T-helper 22 cell (primary cell): ENCODE data around the gene SCRN1.

ENCODE experiments used
- DNase-seq: peaks from one replicate; pipeline ENCODE4 v3.0.0-alpha.2; 2020; ENCODE audit warnings: low read depth

SCRN1 gene

GRCh38 chr7:30005464-30005863 is 15.9 kb upstream of the SCRN1 start:
- DNase-seq, result no peak

DNA sequence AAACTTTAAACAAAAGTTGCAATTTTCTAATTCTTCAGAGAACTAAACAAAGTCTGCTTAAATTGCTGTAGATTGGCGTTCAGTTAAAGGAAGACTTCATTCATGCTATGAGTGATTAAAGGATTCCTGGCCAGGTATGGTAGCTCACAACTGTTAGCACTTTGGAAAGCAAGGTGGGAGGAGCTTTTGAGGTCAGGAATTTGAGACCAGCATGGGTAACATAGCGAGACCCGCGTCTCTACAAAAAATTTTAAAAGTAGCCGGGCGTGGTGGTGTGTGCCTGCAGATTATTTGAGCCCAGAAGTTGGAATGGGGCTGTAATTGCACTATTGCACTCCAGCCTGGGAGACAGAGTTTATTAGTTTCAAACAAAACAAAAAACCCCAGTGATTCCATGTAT is 13.5 kb upstream of the SCRN1 start:
- DNase-seq, result no peak

DNA sequence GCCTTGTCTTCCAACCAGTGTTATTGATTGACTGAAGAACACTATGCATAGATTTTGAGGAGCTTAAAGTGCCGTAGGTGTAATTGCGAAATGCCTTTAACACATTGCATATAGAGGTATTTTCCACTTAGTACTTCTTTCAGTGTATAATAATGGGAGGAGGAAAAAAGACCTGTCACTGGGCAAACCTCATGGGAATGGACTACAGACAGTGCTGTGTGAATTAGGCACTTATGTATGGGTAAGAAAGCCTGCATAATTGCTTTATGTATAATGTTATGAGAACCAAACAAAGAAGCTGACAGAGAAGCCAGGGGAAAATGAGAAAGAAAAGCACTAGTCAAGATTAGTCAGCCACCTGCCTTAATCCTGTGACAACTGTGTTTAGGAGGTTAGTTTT is 12.4 kb upstream of the SCRN1 start:
- DNase-seq, result no peak

GRCh38 chr7:29998489-29998888 is 8.9 kb upstream of the SCRN1 start:
- DNase-seq, result no peak

DNA sequence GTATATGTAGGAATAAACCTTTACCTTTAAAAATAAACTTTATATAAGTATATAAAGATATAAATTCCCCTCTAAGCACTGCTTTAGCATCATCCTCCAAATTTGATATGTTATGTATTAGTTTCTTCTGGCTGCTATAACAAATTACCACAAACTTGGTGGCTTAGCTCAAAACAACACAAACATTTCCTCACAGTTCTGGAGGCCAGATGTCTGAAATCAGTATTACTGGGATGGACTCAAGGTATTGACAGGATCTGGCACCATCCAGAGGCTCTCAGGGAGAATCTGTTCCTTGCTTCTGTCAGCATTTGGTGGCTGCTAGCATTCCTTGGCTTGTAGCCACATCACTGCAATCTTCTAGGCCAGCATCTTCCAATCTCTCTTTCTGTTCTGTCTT is 6.7 kb upstream of the SCRN1 start:
- DNase-seq, result no peak

DNA sequence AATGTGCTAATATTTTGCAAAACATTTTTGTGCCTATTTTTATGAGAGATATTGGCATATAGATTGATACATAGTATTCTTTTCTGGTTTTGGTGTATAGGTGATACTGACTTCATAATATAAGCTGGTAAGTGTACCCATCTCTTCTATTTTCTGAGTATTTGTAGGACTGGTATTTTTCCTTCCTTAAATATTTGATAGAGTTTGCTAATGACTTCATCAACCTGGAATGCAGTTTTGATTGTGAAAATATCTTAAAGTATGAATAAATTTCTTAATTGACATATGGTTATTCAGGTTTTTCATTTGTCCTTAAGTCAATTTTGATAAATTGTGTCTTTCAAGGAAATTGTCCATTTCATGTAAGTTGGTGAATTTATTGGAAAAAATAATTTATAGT is 6.1 kb upstream of the SCRN1 start:
- no peak for DNase-seq

GRCh38 chr7:29993140-29993539 is 3.5 kb upstream of the SCRN1 start:
- DNase-seq, result no peak

DNA sequence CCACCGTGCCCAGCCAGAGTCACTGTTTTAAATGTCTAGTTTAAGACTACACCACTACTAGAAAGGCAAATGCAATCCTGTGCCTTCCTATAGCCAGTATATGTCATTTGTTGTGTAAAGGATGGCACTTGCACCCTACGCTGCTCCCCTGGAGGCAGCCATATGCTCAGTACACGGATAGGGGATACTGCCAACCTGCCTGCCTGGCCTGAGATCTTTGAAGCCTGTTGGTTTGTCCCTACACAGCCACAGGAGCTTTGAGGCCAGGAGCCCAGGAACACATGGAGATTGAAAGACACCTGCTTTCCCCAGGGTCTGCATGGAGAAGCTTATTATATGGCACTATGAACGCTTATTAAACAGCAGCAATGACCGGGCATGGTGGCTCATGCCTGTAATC is 2.3 kb upstream of the SCRN1 start:
- no peak for DNase-seq

GRCh38 chr7:29990931-29991330 is 1.3 kb upstream of the SCRN1 start:
- DNase-seq, result no peak

- no peak for DNase-seq
Measured at GRCh38 chr7:29988424-29989256, 961 bp downstream of the SCRN1 start.

DNA sequence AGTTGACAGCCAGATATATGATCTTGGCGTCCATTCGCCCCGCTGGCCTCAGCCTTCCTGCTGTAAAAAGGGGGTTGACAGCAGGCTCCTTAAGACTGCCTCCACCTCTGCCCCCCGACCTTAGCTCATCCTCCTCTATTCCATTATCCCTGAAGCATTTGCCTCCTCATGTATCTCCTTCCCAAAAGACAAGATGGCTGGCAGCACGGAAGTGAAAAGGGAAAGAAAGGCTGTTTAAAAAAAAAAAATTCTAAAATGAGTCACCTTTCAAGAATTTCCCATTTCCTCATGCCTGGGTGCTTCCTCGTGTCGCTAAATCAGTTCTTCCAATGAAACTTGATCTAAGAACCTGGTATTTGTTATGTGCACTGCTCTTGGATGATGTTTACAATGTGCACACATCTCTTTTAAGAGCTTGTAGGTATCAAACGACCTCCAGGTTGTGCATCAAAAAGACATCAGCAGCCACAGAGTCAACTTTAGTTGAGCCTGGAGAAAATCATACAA is 1.7 kb downstream of the SCRN1 start:
- DNase-seq, result no peak

DNA sequence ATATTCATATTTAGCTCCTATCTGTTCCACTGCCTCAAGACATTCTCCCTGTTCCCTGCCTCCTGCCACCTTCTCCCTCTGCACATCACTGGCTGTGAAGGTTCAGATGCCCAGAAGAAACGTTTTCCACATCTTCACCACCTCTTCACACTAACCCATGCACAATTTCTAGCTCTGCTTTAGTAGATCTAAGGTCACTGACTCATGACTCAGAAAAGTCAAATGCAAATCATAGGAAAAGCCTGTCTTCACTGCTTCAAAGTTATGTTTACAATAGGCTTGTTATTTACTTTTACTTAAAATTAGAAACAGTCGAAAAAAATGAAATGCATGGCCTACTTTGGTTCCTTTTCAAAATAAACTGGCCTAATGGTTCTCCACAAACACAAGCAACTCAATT is 2.5 kb downstream of the SCRN1 start:
- DNase-seq, result no peak

DNA sequence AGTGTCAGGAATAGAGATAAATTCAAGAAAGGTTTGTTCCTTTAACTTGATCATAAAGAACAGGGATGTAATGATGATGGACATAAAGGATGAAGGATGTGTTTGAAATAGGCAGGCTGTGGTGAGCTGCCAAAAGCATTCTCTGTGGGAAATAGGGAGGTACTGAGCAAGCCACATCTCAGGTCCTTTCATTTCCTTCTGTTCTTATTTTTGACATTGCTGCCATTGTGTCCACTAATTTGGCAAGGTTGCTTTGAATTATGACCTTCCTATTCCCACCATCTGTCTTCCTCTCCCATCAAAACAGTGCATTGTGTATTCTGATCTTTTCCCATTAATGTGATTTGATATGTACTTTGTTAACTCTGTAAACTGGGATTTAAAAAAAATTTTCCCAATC is 9.4 kb downstream of the SCRN1 start:
- no peak for DNase-seq

GRCh38 chr7:29977886-29978651 is 11.5 kb downstream of the SCRN1 start:
- DNase-seq, result no peak

GRCh38 chr7:29976673-29977415 is 12.8 kb downstream of the SCRN1 start:
- no peak for DNase-seq

GRCh38 chr7:29976266-29976665 is 13.3 kb downstream of the SCRN1 start:
- no peak for DNase-seq

DNA sequence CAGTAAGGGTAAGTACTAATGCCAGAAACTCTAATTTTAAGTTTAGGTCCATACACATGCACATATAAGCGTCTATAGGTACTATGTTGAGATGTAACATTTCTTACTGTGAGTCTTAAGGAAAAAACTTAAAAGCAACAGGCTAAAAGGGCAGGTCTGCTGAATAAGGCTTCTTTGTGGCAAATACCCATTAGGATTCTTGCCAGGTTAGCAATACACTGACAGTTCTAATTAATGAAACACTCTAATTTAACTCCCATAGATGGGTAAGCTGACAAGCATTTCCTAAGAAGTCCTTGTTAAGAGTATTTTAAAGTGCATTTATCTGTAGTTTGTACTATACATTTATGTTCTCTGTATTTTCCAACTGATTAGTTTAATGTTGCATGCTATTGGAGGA is 14.0 kb downstream of the SCRN1 start:
- no peak for DNase-seq

- no peak for DNase-seq
Measured at GRCh38 chr7:29974286-29974685, 15.3 kb downstream of the SCRN1 start.

DNA sequence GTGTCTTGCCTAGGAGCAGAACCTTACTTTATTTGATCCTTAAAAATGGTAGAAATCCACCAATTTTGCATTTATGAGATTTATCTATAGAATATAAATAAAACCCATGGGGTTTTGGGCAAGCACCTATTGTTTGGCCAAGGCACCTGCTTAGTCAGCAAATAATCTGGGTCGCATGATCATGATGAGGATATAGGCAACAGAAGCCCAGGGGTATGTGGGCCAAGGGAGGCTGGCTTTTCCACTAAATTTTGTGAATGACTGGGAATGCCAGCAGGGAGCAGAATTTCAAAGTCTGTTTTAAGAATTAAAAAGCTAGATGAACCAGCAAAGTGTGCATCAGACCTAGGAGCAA is 17.3 kb downstream of the SCRN1 start:
- no peak for DNase-seq

GRCh38 chr7:29971566-29972314 is 17.9 kb downstream of the SCRN1 start:
- no peak for DNase-seq

- DNase-seq, result no peak
Measured at GRCh38 chr7:29970158-29970557, 19.4 kb downstream of the SCRN1 start.

- DNase-seq, result no peak
Measured at GRCh38 chr7:29969738-29970137, 19.9 kb downstream of the SCRN1 start.
